NK-92 (cell line): Measurements from ENCODE around the gene ATP2A3.
"Not testable (repeated sequence)": the region's sequence is repeated elsewhere in the genome, so short reads cannot be mapped to it uniquely, and the experiment has no call there.

Experiments used
- DNase-seq: peaks from one replicate; lab custom pipeline; 2025; ENCODE audit not compliant: unreplicated experiment; lab: John Stamatoyannopoulos, UW

ATP2A3 gene

DNA sequence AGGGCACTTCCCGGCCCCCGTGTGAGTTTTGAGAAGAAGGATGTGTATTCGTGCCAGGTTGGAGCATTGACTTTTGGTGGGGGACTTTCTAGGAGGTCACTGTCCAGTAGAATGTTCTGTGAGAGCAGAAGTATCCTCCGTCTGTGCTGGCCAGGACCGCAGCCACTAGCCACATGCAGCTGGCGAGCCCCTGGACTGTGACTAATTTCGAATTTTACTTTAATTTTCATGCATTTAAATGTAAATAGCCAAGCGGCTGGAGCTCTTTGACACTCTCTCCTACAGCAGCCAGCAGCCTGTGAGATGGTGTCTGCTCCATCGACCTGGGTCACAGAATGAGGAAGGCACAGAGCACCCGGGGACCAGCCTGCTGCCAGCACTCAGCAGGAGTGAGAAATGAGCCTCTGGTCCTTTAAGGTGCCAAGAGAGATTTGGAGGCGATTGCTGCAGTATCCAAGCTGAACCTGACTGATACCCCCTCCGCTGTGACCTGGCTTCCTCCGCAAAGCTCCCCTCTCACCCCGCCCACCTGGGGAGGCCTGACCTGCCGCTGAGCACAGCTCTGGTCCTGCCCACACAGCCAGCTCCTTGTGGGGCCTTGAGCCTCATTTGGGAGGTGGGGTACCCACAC, 7.8 kb downstream of the ATP2A3 start:
- no peak for DNase-seq

DNA sequence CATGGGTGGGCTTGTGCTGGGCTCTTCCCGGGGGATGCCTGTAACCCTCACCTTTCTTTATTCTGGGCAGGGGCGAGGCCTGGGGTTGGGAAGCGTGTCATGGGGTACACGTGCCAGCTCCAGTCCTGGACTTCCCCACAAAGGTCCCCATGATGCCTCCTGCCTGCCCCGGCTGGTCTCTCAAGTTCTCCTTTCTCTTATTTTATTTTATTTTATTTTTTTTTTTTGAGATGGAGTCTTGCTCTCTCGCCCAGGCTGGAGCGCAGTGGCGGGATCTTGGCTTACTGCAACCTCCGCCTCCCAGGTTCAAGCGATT, 8.6 kb downstream of the ATP2A3 start:
- no peak for DNase-seq

DNA sequence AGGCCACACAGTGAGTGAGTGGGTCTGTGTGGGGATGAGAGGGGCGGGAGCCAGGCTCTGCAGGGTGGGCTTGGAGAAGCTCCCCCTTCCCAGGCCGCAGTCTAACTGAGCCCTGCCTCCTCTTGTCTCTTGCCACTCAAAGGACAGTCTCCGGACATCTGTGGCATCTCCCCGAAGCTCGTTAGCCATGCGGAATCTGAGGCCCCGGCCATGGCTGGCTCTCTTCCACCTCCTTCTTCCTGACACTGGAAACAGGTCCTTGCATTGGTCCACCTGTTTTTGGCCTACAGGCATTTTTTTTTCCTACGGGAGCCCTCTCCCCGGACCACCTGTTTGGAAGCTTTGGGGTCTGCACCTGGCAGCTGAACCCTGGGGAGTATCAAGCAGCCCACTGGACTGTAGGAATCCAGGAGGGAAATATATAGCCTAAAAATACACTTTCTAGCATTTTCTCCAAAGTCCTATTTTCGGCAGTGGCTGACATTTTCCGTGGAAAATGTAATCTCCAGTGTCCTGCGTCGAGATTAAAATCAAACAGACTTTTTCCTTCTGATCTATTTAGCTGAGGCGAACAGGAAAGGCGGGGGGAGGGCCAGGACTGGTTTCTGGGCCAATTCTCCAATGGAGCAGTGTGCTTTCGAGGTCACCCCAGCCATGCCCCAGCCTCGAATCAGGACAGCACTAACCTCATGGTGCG, 9.1 kb downstream of the ATP2A3 start:
- no peak for DNase-seq

DNA sequence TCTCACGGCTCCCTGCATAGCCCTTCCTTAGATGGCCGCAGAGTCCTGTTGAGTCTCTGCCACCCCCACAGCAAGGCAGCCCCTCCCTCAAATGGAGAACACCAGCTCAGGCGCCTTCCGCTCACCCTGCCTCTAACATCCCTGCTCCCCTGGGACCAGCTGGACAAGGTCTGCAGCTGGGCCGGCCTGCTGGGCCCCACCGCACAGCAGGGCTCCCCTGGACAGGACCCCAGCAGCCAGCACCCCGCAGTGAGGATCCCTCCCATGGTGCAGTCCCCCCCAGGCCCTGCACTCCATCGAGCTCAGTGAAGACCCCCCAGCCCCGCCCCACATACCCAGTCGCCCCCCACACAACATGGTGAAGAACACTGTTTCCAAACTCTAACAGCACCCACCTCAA, 10.2 kb downstream of the ATP2A3 start:
- DNase-seq = no peak

DNA sequence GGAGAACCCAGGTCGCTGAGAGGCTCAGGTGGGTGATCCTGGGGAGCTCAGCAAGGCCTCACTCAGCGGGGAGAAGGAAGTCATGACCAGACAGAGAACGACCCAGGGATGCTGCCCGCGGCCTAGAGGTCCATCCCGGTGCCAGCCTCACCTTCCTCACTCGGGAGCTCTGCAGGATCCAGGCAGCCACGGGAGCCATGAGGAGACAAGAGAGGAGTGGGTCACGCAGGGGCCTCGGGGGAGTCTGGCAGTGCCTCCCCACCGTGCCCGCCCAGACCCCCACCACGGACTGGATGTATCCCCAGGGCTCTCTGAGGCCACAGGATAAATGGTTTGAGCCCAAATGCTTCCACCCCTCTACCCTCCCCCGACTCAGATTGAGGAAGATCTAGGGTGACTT, 10.7 kb downstream of the ATP2A3 start:
- DNase-seq = no peak

DNA sequence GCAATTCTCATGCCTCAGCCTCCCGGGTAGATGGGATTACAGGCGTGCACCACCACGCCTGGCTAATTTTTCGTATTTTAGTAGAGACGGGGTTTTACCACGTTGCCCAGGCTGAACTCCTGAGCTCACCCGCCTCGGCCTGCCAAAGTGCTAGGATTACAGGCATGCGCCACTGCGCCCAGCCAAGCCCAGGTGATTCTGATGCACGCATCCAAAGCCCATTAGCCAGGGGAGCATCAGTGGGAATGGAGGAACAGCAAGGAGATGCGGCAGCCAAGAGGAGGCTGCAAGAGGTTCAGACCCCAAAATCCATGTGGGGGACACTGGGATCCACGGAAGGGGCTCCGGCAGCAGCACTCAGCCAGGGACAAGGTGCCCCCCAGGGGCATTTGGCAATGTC, 12.1 kb downstream of the ATP2A3 start:
- DNase-seq = no peak

DNA sequence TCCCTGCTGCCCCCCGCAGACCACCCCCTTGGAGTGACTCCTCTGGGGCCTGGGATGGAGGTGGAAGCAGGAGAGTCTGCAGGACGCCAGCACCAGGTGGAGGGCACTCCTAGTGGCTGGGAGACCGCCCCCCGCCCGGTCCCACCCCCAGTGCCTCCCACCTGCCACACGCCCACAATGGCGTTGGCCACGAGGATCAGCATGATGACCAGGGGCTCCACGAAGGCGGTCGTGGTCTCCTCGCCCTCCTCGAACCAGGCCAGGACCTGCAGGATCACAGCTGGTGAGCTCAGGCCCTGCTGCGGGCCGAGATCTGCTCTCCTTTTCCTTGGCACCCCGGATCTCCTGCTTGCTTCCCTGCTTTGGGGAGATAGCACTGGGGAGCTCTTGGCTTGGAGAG, 12.8 kb downstream of the ATP2A3 start:
- no peak for DNase-seq

DNA sequence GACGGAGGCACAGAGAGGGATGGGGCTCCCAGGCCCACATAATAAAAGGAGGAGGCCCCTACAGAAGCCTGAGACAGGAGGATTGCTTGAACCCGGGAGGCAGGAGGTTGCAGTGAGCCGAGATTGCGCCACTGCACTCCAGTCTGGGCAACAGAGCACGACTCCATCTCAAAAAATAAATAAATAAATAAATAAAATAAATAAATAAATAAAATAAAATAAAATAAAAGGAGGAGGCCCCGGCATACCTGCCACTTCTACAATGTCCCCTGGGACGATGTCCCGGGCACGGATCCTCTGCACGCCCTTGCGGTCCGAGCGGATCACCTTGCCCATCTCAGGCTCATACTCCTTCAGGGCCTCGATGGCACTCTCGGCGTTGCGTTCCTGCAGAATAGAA, 13.2 kb downstream of the ATP2A3 start:
- DNase-seq = no peak

DNA sequence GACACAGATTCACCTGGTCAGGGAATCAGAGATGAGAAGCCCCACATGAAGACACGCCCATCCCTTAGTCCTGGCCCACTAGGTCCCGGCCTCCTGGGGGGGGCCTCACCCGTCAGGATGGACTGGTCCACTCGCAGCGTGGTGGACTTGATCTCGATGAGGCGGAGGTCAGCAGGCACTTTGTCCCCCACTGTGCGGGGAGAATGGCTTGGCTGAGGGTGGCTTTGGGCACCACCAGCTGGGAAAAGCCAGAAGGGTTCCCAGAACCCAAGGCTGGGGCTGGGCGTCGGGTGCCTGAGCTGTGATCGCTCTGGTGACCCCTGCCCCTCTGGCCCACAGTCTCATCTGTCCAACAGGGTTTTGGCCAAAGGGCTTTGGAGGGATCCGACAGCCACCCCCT, 13.7 kb downstream of the ATP2A3 start:
- DNase-seq = no peak

DNA sequence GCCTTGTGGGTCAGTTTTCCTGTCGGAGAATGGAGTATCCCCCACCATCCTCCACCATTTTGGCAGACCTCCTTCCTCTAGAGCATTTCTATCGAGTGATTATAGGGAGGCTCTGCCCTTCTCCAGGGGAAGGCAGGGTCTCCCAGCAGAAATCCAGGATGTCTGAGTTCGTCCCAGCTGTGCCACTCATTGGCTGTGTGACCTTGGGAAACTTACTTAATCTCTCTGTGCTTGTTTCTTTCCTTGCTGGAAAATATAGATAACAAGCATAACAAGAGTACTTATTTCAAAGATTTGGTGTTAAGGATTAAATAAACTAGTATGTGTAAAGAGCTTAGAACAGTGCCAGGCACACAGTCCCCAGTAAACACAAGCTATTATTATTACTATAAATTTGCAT, 14.8 kb downstream of the ATP2A3 start:
- no peak for DNase-seq

DNA sequence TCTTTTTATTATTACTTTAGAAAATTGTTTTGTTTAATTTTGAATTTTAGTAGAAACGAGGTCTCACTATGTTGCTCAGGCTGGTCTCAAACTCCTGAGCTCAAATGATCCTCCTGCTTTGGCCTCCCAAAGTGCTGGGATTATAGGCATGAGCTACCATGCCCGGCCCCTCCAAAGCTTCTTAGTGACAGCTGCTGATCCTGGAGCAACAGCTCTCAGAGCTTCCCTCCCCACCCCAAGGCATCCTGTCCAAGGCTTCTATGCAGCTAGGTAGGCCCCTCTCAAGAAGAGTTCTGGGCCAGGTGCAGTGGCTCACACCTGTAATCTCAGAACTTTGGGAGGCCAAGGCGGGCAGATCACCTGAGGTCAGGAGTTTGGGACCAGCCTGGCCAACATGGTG, 15.7 kb downstream of the ATP2A3 start:
- not testable (repeated sequence) for DNase-seq

DNA sequence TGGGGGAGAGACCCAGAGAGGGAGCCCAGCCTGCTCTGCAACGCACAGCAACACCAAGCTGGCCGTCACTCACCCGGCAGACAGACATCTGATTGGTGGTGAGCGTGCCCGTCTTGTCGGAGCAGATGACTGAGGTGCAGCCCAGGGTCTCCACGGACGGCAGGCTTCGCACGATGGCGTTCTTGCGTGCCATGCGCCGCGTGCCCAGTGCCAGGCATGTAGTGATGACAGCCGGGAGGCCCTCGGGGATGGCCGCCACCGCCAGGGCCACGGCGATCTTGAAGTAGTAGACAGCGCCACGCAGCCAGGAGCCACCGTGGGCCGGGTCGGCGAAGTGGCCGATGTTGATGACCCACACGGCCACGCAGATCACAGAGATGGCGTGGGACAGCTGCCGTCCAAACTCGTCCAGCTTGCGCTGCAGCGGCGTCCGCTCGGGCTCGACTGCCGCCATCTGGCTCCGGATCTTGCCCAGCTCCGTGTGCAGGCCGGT, 16.9 kb downstream of the ATP2A3 start:
- no peak for DNase-seq

DNA sequence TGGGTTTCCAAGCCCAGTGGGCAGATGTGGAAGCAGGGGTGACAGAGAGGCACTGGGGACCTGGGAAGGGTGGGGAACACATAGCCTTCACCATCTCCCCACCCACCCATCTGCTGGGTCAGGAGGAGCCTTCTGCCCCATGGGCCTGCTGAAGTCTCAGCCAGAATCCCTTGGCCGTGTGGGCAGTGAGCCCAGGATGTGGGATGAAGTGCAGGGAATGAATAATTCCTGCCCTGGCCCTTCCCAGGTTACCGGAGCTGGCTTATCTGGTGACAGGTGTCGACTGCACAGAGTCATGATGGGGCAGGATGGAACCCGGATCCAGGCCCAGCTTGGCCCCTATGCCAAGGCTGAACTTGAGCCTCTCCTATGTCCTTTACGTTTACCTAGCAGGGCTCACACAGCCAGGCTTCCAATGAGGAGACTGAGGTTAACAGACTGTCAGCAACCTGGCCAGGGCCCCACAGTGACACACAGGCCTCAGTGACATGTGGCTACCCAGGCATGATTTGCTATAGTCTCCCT, 17.5 kb downstream of the ATP2A3 start:
- DNase-seq = no peak

DNA sequence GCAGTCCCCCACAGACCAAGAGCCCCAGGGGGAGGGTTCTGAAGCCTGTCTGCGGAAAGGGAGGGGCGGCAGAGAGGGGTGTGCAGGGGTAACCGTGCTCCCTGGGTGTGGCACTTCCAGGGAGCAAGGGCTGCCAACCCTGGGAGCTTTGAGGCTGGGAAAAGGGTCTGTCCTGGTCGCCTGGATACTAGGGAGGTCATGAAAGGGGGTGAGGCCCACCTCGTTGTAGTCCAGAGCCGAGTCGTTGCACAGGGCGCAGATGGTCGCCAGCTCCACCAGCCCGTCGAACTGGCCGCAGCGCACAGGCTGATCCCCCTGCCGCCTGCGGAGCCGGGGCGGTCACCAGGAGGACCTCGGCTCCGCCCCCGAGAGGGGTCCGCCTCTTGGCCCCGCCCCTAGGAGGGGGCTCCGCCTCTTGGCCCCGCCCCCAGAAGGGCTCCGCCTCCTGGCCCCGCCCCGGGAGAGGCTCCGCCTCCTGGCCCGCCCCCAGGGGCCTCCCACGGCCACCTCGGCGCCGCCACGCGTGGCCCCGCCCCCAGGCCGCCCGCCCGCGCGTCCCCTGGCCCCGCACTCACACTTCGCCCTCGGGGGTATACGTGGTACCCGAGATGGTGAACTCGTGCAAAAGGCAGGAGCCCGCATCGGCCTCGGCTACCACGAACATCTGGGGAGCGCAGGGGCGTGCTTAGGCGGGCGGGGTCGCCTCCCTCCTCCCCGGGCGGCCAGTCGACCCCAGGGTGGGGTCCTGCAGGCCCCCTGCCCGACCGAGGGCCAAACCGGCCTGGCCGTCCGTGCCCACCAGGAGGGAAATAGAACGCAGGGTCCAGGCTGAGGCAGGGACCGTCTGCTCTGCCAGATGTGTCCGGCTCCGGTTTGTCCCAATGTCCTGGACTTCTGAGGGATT, 19.5 kb downstream of the ATP2A3 start:
- DNase-seq = no peak

DNA sequence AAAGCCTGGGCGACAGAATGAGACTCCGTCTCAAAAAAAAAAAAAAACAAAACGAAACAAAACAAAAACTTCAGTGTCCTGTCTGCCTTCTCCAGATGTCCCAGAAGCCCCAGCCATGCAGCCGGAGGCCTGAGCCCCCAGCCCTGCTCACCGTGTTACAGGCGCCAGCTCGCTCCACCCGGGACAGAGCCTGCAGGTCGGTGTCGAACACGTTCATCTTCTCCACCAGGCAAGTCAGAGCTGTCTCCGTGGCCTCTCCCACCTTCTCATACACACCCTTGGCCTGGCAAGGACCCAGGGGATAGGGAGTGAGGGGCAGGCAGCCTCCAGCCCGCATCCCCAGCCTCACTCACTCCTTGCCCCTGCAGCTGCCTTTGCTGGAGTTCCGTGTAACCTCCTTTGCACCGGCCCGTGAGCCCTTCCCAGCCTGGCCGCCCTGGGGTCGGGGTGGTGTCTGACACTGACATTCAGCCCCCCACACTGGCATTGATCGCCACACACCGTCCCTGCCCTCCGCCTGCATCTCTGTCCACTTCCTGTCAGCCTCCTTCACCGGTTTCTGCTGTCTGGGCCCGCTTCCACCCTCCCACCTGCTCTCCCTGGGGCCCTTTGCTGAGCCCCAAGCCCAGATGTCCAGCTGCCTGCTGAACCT, 20.9 kb downstream of the ATP2A3 start:
- no peak for DNase-seq

DNA sequence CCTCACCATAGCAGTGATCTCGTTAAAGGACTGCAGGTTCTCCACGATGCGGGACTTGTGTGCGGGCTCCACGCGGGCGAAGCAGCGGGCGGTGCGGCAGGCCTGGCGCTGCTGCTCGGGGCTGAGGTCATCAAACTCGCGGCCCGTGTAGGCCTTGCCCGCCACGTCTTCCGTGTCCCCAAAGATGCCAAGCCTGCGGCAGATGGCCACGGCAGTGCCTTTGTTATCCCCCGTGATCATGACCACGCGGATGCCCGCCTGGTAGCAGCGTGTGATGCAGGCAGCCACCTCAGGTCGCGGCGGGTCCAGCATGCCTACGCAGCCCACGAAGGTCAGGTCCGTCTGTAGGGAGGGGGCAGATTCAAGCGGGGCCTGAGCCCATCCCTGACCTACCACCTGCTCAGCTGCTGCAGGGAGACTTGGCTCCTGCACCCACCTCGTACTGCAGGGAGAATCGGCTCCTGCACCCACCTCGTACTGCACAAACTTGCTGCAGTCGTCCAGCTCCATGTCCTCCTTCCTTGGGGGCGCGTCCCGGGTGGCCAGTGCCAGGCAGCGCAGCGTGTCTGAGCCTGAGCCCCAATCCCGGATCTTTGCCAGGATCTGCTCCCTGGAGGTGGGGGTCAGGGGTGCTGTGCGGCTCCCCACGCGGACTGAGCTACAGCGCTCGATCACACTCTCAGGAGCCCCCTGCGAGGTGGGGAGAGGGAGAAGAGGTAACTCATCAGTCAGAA, 23.1 kb downstream of the ATP2A3 start:
- DNase-seq = no peak

DNA sequence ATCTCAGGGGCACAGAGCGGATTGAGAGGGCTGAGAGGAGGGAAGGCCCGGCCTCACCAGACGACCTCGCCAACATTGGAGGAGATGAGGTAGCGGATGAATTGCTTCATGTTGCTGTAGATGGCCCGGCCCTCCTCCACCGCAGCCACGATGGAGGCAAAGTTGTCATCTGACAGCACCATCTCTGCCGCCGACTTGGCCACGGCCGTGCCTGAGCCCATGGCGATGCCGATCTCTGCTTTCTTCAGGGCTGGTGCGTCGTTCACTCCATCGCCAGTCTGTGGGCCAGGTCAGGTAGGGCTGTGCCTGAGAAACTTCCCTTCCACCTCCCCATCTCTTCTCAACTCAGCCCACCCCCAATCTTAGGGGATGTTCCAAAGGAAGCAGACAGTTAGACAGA, 26.9 kb downstream of the ATP2A3 start:
- DNase-seq = no peak

DNA sequence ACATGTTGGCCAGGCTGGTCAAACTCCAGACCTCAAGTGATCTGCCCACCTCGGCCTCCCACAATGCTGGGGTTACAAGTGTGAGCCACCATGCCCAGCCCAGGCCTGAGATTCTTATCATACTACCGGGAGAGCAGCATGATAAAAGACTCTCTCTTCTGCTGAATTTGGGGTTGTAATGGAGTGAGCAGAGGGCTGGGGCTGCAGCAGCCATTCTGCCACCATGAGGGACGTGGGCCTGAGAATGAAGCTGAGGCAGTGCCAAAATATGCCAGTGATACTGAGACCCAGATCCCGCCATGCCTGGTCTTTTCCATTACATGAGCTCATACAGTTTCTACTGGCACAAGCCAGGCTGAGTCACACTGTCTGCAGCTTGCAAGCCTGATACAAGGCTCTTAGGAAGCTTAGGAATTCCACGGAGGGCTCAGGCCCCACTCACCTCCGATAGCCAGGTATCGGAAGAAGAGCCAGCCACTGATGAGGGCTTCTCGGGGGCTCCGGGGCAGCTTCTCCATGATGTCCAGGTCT, 28.3 kb downstream of the ATP2A3 start:
- no peak for DNase-seq

DNA sequence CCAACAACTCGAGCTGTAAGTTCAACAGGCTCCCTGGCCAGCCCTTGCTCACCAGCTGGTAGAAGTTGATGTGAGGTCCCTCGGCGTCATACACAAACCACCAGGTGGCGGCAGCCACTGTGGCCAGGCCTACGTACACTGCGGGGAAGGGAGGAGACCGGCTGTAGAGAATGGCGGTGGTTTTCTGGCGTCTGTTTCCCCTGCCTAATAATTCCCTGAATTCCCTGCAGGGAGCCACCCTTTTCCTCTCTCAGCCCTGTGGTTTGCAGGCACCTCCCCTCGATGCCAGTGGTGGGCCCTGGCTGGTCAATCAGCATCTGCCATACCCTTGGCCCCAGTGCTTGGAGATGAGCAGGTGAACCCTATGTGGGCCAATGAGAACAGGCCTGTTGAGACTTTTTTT, 29.1 kb downstream of the ATP2A3 start:
- no peak for DNase-seq

DNA sequence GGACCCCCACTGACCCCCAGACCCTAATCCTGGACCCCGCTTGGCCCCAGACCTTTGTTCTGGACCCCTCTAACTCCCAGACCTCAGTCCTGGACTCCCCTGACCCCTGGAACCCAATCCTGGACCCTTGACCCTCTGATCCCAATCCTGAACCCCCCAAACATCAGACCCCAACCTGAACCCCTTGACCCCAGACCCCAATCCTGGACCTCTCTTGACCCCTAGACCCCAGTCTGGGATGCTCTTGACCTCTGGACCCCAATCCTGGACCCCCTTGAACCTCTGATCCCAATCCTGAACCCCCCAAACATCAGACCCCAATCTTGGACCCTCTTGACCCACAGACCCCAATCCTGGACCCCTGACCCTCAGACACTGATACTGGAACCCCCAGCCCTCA, 34.5 kb downstream of the ATP2A3 start:
- no peak for DNase-seq
